Loucy (cell line): Measurements from ENCODE around the gene FMO2.
"Not testable (repeated sequence)": the region's sequence is repeated elsewhere in the genome, so short reads cannot be mapped to it uniquely, and the experiment has no call there.

Source experiments
- EZH2phosphoT487 ChIP-seq: fragments of 200-600 bp; IDR thresholded peaks from 2 replicates; pipeline ENCODE4 v1.6.1; 2018; ENCODE audit warnings: antibody characterized with exemption, mild to moderate bottlenecking, moderate library complexity, borderline replicate concordance
- TF ChIP-seq, protein P1 (sequence below): fragments of 200-600 bp; sonication (generic); conservative IDR thresholded peaks from 2 replicates; pipeline ENCODE4 v1.5.1; 2014; ENCODE audit warnings: mild to moderate bottlenecking, antibody characterized with exemption, low read length

DNA sequence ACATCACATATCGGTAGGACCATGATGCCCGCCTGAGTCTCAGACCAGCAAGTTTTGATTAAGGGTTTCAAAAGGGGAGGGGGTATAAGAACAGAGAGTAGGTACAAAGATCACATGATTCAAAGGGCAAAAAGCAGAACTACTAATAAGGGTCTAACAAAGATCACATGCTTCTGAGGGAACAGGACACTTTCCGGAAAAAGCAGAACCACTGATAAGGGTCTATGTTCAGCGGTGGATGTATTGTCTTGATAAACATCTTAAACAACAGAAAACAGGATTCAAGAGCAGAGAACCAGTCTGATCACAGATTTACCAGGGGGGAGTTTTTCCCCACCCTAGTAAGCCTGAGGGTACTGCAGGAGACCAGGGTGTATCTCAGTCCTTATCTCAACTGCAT lies 51.1 kb downstream of the FMO2 start:
- TF ChIP-seq, protein P1, sequence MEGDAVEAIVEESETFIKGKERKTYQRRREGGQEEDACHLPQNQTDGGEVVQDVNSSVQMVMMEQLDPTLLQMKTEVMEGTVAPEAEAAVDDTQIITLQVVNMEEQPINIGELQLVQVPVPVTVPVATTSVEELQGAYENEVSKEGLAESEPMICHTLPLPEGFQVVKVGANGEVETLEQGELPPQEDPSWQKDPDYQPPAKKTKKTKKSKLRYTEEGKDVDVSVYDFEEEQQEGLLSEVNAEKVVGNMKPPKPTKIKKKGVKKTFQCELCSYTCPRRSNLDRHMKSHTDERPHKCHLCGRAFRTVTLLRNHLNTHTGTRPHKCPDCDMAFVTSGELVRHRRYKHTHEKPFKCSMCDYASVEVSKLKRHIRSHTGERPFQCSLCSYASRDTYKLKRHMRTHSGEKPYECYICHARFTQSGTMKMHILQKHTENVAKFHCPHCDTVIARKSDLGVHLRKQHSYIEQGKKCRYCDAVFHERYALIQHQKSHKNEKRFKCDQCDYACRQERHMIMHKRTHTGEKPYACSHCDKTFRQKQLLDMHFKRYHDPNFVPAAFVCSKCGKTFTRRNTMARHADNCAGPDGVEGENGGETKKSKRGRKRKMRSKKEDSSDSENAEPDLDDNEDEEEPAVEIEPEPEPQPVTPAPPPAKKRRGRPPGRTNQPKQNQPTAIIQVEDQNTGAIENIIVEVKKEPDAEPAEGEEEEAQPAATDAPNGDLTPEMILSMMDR, result not testable (repeated sequence)
- not testable (repeated sequence) for TF ChIP-seq EZH2phosphoT487
